Fibroblast of the aortic adventitia (primary cell): ENCODE data around the gene APOBR. TPM values are rescaled to one million over a fixed set of nuclear protein-coding genes. Genes with fewer than 3 reads are reported as not detected.

ENCODE experiments used
- DNase-seq: peaks from one replicate; pipeline ENCODE4 v3.0.0-alpha.2; 2010; ENCODE audit warnings: low read depth
- H3K4me3 ChIP-seq: 2 replicates; pipeline ENCODE4 v1.5.1; 2011; ENCODE audit warnings: low read depth, mild to moderate bottlenecking, control low read depth, low read length, moderate library complexity
- CTCF ChIP-seq: IDR thresholded peaks from 2 replicates; pipeline ENCODE4 v1.5.1; 2011; ENCODE audit warnings: mild to moderate bottlenecking, low read length, control low read depth, inconsistent platforms; ENCODE audit not compliant: insufficient read depth
- total RNA-seq: library from RNA; depleted of rRNA; stranded (reverse); fragments of >200 nt; gene quantifications from 2 replicates; pipeline ENCODE4 v1.2.3, GENCODE V29; 2012; ENCODE audit warnings: low replicate concordance

The APOBR gene
- total RNA-seq, 1 donor: not detected

GRCh38 chr16:28548306-28548802, 53.9 kb downstream of the APOBR start:
- H3K4me3 ChIP-seq: no peak overlapping the region
- DNase-seq: no peak
- no peak for TF ChIP-seq CTCF

Other genes with a start within 250 kb of the APOBR start
- under 0.01 TPM in 1 of 2 replicates, not detected in the other for gene SBK1, start 202.1 kb upstream of the APOBR start, total RNA-seq
- 26.7 TPM in 1 of 2 replicates, not detected in the other for gene NPIPB6, start 131.1 kb upstream of the APOBR start, total RNA-seq
- gene EIF3CL, start 90.8 kb upstream of the APOBR start, total RNA-seq: 85.4 and 86.9 TPM in 2 replicates
- gene NPIPB7, start 22.3 kb upstream of the APOBR start, total RNA-seq: not detected in 2 replicates
- 13.6 and 18.4 TPM in 2 replicates for gene CLN3, start 2.6 kb upstream of the APOBR start, total RNA-seq
- not detected in 2 replicates for gene IL27, start 12.2 kb downstream of the APOBR start, total RNA-seq
- 28.8 and 56.1 TPM in 2 replicates for gene NUPR1, start 44.3 kb downstream of the APOBR start, total RNA-seq
- 11.9 and 14.6 TPM in 2 replicates for gene SGF29, start 59.3 kb downstream of the APOBR start, total RNA-seq
- 3.3 TPM in 1 of 2 replicates, not detected in the other for gene SULT1A2, start 102.4 kb downstream of the APOBR start, total RNA-seq
- 0.27 and 24.9 TPM in 2 replicates for gene SULT1A1, start 115.4 kb downstream of the APOBR start, total RNA-seq
- gene NPIPB8, start 143.4 kb downstream of the APOBR start, total RNA-seq: 0.09 and 1.3 TPM in 2 replicates
- 93.4 and 1,370 TPM in 2 replicates for gene EIF3C, start 216.8 kb downstream of the APOBR start, total RNA-seq